HL-60 (cell line): ENCODE data around the gene TTC4.

ENCODE experiments used
- DNase-seq, 2 experiments: peaks; one replicate each; pipeline ENCODE4 v3.0.0-alpha.2; 2010 to 2020; ENCODE audit warnings: low read depth in 1 of 2, low spot score in 1 of 2
- H3K27ac ChIP-seq: fragments of 250-450 bp; sonication (Bioruptor Pico); replicated peaks from 2 replicates; pipeline ENCODE4 v1.5.1; 2020; ENCODE audit warnings: mild to moderate bottlenecking, moderate library complexity
- H3K27me3 ChIP-seq: fragments of 250-450 bp; sonication (Bioruptor Pico); 2 replicates; pipeline ENCODE4 v1.5.1; 2021; ENCODE audit warnings: mild to moderate bottlenecking, moderate library complexity; ENCODE audit not compliant: insufficient read depth, poor library complexity, severe bottlenecking
- H3K4me3 ChIP-seq: replicated peaks from 2 replicates; pipeline ENCODE4 v1.5.1; 2011; ENCODE audit warnings: mild to moderate bottlenecking, control low read depth, low read length; ENCODE audit not compliant: insufficient read depth
- GABPA ChIP-seq: IDR thresholded peaks from 2 replicates; pipeline ENCODE4 v1.6.1; 2012; ENCODE audit warnings: low read depth
- POLR2AphosphoS5 ChIP-seq: IDR thresholded peaks from 2 replicates; pipeline ENCODE4 v1.6.1; 2012; ENCODE audit warnings: low read depth
- SPI1 ChIP-seq: IDR thresholded peaks from 2 replicates; pipeline ENCODE4 v1.6.1; 2012; ENCODE audit warnings: low read depth, mild to moderate bottlenecking, borderline replicate concordance
- TF ChIP-seq, protein P1 (sequence below): IDR thresholded peaks from one replicate; pipeline ENCODE4 v1.5.1; 2011; ENCODE audit warnings: low read length, control low read depth, inconsistent platforms; ENCODE audit not compliant: insufficient read depth
- TF ChIP-seq, protein P2 (sequence below): IDR thresholded peaks from 2 replicates; pipeline ENCODE4 v1.6.1; 2012; ENCODE audit warnings: low read depth; ENCODE audit not compliant: insufficient replicate concordance

TTC4 gene

DNA sequence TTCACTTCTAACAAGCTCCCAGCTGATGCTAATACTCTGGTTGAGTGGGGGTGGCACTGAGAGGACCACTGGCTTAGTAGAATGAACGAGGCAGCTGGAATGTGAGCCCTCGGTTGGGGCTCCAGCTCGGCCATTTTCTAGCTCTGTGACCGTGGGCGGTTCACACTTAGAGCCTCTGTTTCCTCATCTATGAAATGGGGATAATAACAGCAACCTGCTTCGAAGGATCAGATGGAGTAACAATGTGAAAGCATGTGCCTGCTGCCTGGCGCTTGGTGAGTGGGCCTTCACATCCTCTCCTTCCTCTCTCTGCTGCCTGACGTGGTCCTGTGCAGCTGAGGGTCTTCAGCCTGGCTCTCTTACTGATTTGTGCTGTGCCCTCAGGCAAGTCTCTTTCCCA is 20.9 kb upstream of the TTC4 start:
- no peak overlapping the region for H3K4me3 ChIP-seq
- H3K27me3 ChIP-seq: no peaks in the 10 kb centered on the region
- TF ChIP-seq, protein P1, sequence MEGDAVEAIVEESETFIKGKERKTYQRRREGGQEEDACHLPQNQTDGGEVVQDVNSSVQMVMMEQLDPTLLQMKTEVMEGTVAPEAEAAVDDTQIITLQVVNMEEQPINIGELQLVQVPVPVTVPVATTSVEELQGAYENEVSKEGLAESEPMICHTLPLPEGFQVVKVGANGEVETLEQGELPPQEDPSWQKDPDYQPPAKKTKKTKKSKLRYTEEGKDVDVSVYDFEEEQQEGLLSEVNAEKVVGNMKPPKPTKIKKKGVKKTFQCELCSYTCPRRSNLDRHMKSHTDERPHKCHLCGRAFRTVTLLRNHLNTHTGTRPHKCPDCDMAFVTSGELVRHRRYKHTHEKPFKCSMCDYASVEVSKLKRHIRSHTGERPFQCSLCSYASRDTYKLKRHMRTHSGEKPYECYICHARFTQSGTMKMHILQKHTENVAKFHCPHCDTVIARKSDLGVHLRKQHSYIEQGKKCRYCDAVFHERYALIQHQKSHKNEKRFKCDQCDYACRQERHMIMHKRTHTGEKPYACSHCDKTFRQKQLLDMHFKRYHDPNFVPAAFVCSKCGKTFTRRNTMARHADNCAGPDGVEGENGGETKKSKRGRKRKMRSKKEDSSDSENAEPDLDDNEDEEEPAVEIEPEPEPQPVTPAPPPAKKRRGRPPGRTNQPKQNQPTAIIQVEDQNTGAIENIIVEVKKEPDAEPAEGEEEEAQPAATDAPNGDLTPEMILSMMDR: no peak
- TF ChIP-seq, protein P2, sequence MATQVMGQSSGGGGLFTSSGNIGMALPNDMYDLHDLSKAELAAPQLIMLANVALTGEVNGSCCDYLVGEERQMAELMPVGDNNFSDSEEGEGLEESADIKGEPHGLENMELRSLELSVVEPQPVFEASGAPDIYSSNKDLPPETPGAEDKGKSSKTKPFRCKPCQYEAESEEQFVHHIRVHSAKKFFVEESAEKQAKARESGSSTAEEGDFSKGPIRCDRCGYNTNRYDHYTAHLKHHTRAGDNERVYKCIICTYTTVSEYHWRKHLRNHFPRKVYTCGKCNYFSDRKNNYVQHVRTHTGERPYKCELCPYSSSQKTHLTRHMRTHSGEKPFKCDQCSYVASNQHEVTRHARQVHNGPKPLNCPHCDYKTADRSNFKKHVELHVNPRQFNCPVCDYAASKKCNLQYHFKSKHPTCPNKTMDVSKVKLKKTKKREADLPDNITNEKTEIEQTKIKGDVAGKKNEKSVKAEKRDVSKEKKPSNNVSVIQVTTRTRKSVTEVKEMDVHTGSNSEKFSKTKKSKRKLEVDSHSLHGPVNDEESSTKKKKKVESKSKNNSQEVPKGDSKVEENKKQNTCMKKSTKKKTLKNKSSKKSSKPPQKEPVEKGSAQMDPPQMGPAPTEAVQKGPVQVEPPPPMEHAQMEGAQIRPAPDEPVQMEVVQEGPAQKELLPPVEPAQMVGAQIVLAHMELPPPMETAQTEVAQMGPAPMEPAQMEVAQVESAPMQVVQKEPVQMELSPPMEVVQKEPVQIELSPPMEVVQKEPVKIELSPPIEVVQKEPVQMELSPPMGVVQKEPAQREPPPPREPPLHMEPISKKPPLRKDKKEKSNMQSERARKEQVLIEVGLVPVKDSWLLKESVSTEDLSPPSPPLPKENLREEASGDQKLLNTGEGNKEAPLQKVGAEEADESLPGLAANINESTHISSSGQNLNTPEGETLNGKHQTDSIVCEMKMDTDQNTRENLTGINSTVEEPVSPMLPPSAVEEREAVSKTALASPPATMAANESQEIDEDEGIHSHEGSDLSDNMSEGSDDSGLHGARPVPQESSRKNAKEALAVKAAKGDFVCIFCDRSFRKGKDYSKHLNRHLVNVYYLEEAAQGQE: no peak
- no peak for TF ChIP-seq POLR2AphosphoS5
- no peak for TF ChIP-seq GABPA
- no peak for TF ChIP-seq SPI1
- DNase-seq: no peak
- H3K27ac ChIP-seq: no peak overlapping the region

DNA sequence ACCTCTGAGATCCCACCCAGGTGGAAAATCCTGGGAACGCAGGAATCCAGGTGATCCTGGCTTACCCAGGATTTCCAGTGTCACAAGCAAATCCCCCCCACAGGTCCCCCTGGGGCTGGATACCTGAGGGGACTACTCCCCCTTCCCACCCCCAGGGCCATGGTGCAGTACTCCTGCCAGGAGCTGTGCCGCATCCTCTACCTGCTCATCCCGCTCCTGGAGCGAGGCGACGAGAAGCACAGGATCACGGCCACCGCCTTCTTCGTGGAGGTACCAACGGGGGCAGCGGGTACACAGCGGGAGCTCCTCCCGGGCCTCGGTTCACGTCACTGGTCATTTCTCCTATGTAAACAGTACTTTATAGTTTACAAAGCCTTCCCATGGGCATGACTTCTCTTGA is 20.4 kb upstream of the TTC4 start:
- no peak overlapping the region for H3K4me3 ChIP-seq
- DNase-seq: no peak
- H3K27me3 ChIP-seq: no peaks in the 10 kb centered on the region
- TF ChIP-seq GABPA (no peak), POLR2AphosphoS5 (no peak), SPI1 (no peak)
- TF ChIP-seq, protein P2: no peak
- TF ChIP-seq, protein P1: no peak
- no peak overlapping the region for H3K27ac ChIP-seq

DNA sequence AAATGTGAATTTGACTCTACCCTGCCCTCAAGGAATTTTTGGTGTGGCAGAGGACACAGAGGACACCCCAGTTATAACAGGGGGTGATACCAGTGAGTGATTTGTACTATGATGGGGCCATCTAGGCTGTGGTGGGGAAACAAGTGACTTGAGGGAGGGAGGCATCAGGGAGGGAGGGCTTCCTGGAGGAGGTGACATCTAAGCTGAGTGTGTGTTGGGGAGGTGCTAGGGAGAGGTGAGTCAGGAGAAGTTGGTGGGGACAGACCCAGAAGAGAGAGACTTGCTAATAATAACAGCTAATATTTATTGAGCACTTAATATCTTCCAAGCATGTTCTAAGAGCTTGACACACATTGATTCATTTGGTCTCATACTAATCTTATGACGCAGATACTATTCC is 19.9 kb upstream of the TTC4 start:
- TF ChIP-seq GABPA (no peak), POLR2AphosphoS5 (no peak), SPI1 (no peak)
- TF ChIP-seq, protein P2: no peak
- TF ChIP-seq, protein P1: no peak
- Histone ChIP-seq H3K4me3 (no peak overlapping the region), H3K27ac (no peak overlapping the region), H3K27me3 (no peaks in the 10 kb centered on the region)
- no peak for DNase-seq
